Measurements from ENCODE around the gene CETP. TPM values are rescaled to one million over a fixed set of nuclear protein-coding genes. Genes with fewer than 3 reads are reported as not detected.

CETP gene
- total RNA-seq, 1 experiment from 2014 or later, result not detected

- Histone ChIP-seq H2AFZ (ENCODE audit: low read length) (no peak overlapping the region), H3K4me1 (ENCODE audit: insufficient read depth, low read length) (peaks cover 8% of the 10 kb centered on the region), H3K9ac (ENCODE audit: low read length) (no peak overlapping the region), H4K20me1 (ENCODE audit: low read length) (peaks cover 34% of the 10 kb centered on the region), H3F3A (ENCODE audit: low read length, unreplicated experiment) (no peaks in the 10 kb centered on the region), H3K4me2 (ENCODE audit: low read length) (no peak overlapping the region), H3K4me3 (ENCODE audit: low read length) (no peak overlapping the region), H3K9me2 (replicated peaks; ENCODE audit: low read length) (no peaks in the 10 kb centered on the region), H3K9me3 (ENCODE audit: low read length) (no peaks in the 10 kb centered on the region), H3K79me2 (ENCODE audit: low read length) (peaks cover 24% of the 10 kb centered on the region), H3K27ac (ENCODE audit: low read length) (no peak overlapping the region), H3K27me3 (ENCODE audit: low read length) (no peaks in the 10 kb centered on the region), H3K36me3 (ENCODE audit: low read depth, low read length) (peaks cover 76% of the 10 kb centered on the region)
- BruUV-seq (replicated peaks), result no TSS peak
- DNase-seq (no peak), ATAC-seq (no peak)
- intact Hi-C loops (cut with micrococcal nuclease), result no loop called here
- TF ChIP-seq EZH2phosphoT487 (IDR thresholded peaks at IDR 0.05; ENCODE audit: borderline replicate concordance, low read length) (no peak), EZH2 (IDR thresholded peaks at IDR 0.05; ENCODE audit: low read length, unreplicated experiment) (no peak)
- TF ChIP-seq, protein P1, sequence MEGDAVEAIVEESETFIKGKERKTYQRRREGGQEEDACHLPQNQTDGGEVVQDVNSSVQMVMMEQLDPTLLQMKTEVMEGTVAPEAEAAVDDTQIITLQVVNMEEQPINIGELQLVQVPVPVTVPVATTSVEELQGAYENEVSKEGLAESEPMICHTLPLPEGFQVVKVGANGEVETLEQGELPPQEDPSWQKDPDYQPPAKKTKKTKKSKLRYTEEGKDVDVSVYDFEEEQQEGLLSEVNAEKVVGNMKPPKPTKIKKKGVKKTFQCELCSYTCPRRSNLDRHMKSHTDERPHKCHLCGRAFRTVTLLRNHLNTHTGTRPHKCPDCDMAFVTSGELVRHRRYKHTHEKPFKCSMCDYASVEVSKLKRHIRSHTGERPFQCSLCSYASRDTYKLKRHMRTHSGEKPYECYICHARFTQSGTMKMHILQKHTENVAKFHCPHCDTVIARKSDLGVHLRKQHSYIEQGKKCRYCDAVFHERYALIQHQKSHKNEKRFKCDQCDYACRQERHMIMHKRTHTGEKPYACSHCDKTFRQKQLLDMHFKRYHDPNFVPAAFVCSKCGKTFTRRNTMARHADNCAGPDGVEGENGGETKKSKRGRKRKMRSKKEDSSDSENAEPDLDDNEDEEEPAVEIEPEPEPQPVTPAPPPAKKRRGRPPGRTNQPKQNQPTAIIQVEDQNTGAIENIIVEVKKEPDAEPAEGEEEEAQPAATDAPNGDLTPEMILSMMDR (conservative IDR thresholded peaks at IDR 0.05; ENCODE audit: low read depth, low read length), result no peak
- POLR2A ChIA-PET (ENCODE audit: unreplicated experiment), result no interaction called here
- CTCF ChIA-PET, result no interaction called here
Observed at GRCh38 chr16:56938664-56939513, 22.9 kb upstream of the CETP start.

GRCh38 chr16:56939801-56940200 is 21.9 kb upstream of the CETP start:
- Histone ChIP-seq H2AFZ (ENCODE audit: low read length) (no peak overlapping the region), H3K27ac (ENCODE audit: low read length) (no peak overlapping the region), H3K9me2 (replicated peaks; ENCODE audit: low read length) (no peaks in the 10 kb centered on the region), H3K27me3 (ENCODE audit: low read length) (no peaks in the 10 kb centered on the region), H3K9ac (ENCODE audit: low read length) (no peak overlapping the region), H3K36me3 (ENCODE audit: low read depth, low read length) (peaks cover 79% of the 10 kb centered on the region), H3K4me3 (ENCODE audit: low read length) (no peak overlapping the region), H4K20me1 (ENCODE audit: low read length) (peaks cover 27% of the 10 kb centered on the region), H3F3A (ENCODE audit: low read length, unreplicated experiment) (no peaks in the 10 kb centered on the region), H3K4me1 (ENCODE audit: insufficient read depth, low read length) (peaks cover 12% of the 10 kb centered on the region), H3K4me2 (ENCODE audit: low read length) (no peak overlapping the region), H3K9me3 (ENCODE audit: low read length) (no peaks in the 10 kb centered on the region), H3K79me2 (ENCODE audit: low read length) (peaks cover 15% of the 10 kb centered on the region)
- intact Hi-C loops (cut with micrococcal nuclease), result loop anchor here (10.0 kb wide), 1 partner anchor 145 kb away; no protein-coding TSS in a partner anchor
- no TSS peak for BruUV-seq (replicated peaks)
- ATAC-seq (no peak), DNase-seq (no peak)
- ChIA-PET POLR2A (ENCODE audit: unreplicated experiment) (no interaction called here), CTCF (no interaction called here)
- no peak for TF ChIP-seq EZH2 (IDR thresholded peaks at IDR 0.05; ENCODE audit: low read length, unreplicated experiment)
- TF ChIP-seq, protein P1 (conservative IDR thresholded peaks at IDR 0.05; ENCODE audit: low read depth, low read length), result no peak
- TF ChIP-seq EZH2phosphoT487 (IDR thresholded peaks at IDR 0.05; ENCODE audit: borderline replicate concordance, low read length), result no peak

GRCh38 chr16:56941092-56941491 is 20.7 kb upstream of the CETP start:
- intact Hi-C loops (cut with micrococcal nuclease), result loop anchor here (10.0 kb wide), 1 partner anchor 146 kb away; no protein-coding TSS in a partner anchor
- DNase-seq (no peak), ATAC-seq (no peak)
- peaks cover 66% of the 10 kb centered on the region for H3K36me3 ChIP-seq (ENCODE audit: low read depth, low read length)
- no peak overlapping the region for H3K4me2 ChIP-seq (ENCODE audit: low read length)
- POLR2A ChIA-PET (ENCODE audit: unreplicated experiment), result no interaction called here
- no peaks in the 10 kb centered on the region for H3F3A ChIP-seq (ENCODE audit: low read length, unreplicated experiment)
- H3K27ac ChIP-seq (ENCODE audit: low read length), result no peak overlapping the region
- H3K9me3 ChIP-seq (ENCODE audit: low read length), result no peaks in the 10 kb centered on the region
- no peak overlapping the region for H2AFZ ChIP-seq (ENCODE audit: low read length)
- H3K9me2 ChIP-seq (replicated peaks; ENCODE audit: low read length), result no peaks in the 10 kb centered on the region
- H4K20me1 ChIP-seq (ENCODE audit: low read length), result peaks cover 15% of the 10 kb centered on the region; the same call in 1 of the 2 replicates
- H3K4me1 ChIP-seq (ENCODE audit: insufficient read depth, low read length), result peaks cover 17% of the 10 kb centered on the region
- no peak overlapping the region for H3K4me3 ChIP-seq (ENCODE audit: low read length)
- BruUV-seq (replicated peaks), result no TSS peak
- CTCF ChIA-PET, result no interaction called here
- no peak overlapping the region for H3K9ac ChIP-seq (ENCODE audit: low read length)
- H3K27me3 ChIP-seq (ENCODE audit: low read length), result no peaks in the 10 kb centered on the region
- TF ChIP-seq, protein P1 (conservative IDR thresholded peaks at IDR 0.05; ENCODE audit: low read depth, low read length), result no peak
- TF ChIP-seq EZH2phosphoT487 (IDR thresholded peaks at IDR 0.05; ENCODE audit: borderline replicate concordance, low read length), result no peak
- no peak for TF ChIP-seq EZH2 (IDR thresholded peaks at IDR 0.05; ENCODE audit: low read length, unreplicated experiment)
- peaks cover 2% of the 10 kb centered on the region; the same call in 1 of the 2 replicates for H3K79me2 ChIP-seq (ENCODE audit: low read length)

Data from PC-3 (cell line).